HG03045 (cell line): ENCODE results near the gene TPGS2.
"Not testable (repeated sequence)": the region's sequence is repeated elsewhere in the genome, so short reads cannot be mapped to it uniquely, and the experiment has no call there.

Experiments
- ATAC-seq: cut with Tn5 transposase; IDR thresholded peaks from one replicate; pipeline ENCODE4 v1.9.1; 2021; ENCODE audit warnings: mild to moderate bottlenecking, moderate library complexity; ENCODE audit not compliant: unreplicated experiment

Gene TPGS2

DNA sequence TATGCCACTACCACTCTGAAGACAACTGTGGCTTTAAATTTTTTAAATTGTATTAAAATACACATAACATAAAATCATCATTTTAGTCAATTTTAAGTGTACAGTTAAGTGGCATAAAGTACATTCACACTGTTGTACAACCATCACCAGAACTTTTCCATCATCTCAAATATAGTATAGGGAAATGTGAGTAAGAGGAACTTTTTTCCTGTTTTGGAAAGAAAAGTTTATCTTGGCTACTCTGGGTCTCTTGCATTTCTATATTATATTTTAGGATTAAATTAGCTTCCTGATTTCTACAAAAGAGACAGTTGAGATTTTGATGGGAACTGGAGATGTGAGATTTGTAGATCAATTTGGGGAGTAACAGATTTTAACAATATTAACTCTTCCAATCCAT, 3.3 kb downstream of the TPGS2 start:
- ATAC-seq: no peak

DNA sequence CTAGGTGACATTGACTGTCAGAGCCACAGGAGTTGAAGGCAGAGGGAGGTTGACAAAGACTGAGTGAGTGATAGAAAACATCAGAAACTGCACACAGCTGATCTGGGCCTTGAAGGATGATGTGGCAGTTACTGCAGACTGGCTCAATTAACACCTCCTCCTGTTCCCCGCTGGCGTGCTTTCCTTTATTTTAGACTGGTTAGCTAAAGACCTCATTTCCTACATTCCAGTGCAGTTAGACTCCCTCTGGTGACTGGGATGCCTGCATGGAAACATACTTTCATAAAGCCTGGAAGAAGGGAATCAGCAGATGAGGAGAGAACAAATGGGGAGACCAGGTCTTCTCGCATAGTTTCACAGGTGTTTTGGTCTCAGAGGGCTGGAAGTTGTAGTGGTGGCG, 7.1 kb downstream of the TPGS2 start:
- no peak for ATAC-seq

- ATAC-seq: no peak
Measured at GRCh38 chr18:36819621-36820020, 9.2 kb downstream of the TPGS2 start.

- ATAC-seq: no peak
Measured at GRCh38 chr18:36818652-36819051, 10.2 kb downstream of the TPGS2 start.

DNA sequence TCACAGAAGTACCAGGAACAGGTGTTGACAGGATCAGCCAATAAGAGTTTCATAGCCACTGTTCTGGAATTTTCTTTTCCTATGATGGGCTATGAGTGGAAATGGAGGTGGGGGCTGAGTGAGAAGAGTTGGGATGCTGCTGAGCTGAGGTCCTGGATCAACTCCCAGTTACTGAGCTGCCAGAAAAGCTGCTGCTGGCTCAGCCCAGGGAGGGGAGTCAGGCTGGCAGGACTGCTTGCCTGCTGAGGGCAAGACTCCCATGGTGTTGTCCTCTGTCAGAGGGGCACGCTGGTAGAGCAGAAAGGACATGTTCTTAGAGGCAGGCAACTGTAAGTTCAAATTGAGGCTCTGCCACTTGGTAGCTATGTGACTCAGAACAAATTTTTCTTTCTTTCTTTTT, 11.8 kb downstream of the TPGS2 start:
- no peak for ATAC-seq

- ATAC-seq: not testable (repeated sequence)
Measured at GRCh38 chr18:36816096-36816495, 12.7 kb downstream of the TPGS2 start.

DNA sequence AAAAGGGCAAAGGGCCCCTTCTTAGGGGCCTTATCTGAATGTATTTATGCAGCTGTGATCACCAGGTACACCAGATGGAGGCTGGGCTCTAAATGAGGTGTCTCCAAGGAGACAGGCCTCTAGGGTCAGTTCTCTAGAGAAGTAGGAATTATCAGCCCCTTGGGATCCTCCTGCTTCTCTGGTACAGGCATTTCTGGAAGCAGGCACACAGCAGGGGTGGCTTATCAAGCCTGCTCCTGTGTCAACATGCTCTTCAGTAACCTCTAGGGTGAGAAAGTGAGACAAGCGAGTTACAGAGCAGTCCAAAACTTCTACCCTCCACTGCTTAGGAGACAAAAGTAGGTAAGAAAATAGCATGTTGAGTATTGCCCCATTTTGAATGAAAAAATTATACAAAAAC, 13.8 kb downstream of the TPGS2 start:
- ATAC-seq: no peak

GRCh38 chr18:36813824-36814223, 15.0 kb downstream of the TPGS2 start:
- no peak for ATAC-seq

- ATAC-seq: no peak
Measured at GRCh38 chr18:36813101-36813775, 15.6 kb downstream of the TPGS2 start.

- ATAC-seq: no peak
Measured at GRCh38 chr18:36812678-36813077, 16.1 kb downstream of the TPGS2 start.

DNA sequence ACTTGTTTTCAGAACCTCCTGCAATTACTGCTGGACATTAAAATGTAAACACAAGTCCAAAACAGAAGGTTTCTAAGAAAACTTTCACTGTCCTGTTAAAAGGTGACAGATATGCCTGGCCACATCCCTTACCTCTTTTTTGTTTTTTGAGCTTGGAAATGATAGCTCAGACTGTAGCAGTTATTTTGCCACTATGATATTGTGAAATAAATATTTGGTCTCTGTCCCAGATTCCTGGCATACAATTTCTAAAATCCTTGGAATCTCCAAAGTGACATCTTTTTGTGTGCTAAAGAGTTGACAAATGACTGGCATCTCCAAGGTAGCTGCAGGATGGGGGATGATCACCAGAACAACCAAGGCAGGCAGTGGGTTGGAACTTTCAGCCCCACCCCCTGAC, 16.8 kb downstream of the TPGS2 start:
- ATAC-seq: no peak

DNA sequence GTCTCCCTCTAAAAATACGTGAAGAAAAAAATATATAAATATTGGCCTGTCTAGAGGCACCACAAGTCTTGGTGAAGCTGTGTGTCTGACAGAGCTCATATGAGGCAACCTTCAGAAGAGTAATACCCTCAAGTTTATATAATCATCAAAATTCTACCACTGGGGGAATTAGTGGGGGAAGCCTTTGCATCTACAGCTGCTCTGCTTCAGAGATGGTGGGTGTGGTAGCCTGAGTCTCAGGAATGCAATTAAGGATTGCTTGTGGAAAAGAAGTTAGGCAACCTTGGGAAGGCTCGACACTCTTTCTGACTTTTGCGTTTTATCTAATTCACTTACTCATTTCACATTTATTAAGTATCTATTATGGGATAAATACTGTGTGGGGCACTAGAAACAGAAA, 17.4 kb downstream of the TPGS2 start:
- no peak for ATAC-seq

- ATAC-seq: peak; percentile 95
Measured at GRCh38 chr18:36809590-36810381, 19.0 kb downstream of the TPGS2 start.

DNA sequence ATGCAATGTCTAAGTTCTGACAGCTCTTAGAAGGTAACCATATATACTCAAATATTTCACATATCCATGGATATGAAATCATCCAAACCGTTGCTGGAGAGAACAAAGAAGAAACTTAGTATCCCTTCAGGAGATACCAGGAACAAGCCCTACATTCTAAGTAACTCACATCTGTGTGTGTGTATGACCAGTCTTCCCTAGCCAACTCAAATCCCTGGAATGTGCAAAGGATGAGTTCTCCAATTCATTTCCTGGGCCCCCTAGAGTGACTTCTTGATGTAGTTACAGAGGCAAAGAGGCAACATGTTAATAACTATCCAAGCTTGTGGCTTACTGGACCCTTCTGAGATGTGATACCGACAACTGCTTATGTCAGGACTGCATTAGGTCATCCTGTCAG, 20.1 kb downstream of the TPGS2 start:
- ATAC-seq: no peak

DNA sequence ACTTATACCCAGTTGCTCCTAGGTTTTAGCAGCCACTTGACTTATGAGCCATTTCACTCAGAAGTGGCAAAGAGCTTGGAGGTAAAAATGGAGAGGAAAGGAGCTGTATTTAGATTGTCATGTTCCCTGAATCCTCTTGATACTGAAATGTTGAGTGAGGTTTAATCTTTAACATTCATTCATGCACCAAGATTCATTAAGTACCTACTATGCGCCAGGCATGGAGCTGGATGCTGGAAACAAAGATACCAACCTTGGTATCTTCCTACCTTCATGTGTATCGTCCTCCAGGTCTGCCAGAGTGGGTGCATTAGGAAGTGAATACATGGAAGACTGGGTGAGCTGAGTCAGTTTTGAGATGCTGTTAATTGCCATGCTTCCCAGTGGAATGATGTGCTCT, 23.7 kb downstream of the TPGS2 start:
- no peak for ATAC-seq

GRCh38 chr18:36798738-36799473, 29.9 kb downstream of the TPGS2 start:
- no peak for ATAC-seq

- no peak for ATAC-seq
Measured at GRCh38 chr18:36792634-36793283, 36.0 kb downstream of the TPGS2 start.

- no peak for ATAC-seq
Measured at GRCh38 chr18:36786686-36787085, 42.1 kb downstream of the TPGS2 start.

DNA sequence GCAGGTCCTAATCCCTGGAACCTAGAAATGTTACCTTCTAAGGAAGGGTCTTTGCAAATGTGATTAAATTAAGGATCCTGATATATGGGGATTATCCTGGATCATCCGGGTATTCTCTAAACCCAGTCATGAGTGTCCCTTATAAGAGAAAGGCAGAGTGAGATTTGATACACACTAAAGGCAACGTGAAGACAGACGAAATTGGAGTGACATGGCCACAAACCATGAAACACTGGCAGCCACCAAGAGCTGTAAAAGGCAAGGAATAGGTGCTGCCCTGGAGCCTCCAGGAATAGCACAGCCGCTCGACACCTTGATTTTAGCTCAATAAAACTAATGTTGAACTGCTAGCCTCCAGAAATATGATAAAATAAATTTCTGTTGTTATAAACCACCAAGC, 45.0 kb downstream of the TPGS2 start:
- no peak for ATAC-seq

GRCh38 chr18:36782710-36783109, 46.1 kb downstream of the TPGS2 start:
- ATAC-seq: no peak

DNA sequence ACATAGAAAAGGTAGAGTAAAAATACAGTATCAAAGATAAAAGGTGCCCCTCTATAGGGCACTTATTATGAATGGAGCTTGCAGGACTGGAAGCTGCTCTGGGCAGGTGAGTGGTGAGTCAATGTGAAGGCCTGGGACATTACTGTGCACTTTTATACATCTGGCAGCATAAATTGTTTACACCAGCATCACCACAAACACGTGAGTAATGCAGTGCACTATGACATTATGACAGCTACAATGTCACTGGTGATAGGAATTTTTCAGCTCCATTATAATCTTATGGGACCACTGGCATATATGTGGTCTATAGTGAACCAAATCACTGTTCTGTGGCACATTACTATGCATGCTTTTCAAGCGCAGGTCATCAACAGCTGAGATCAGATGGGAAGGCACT, 48.1 kb downstream of the TPGS2 start:
- ATAC-seq: no peak
